GM12873 (cell line): ENCODE data around the gene WASHC4.

Source experiments
- TF ChIP-seq, protein P1 (sequence below): IDR thresholded peaks from 2 replicates; pipeline ENCODE4 v1.5.1; 2012; ENCODE audit warnings: low read depth, mild to moderate bottlenecking, moderate library complexity, low read length, control low read depth; ENCODE audit not compliant: insufficient read depth; ENCODE audit errors: missing control alignments

Gene WASHC4

GRCh38 chr12:105196090-105196489, 88.6 kb downstream of the WASHC4 start:
- TF ChIP-seq, protein P1, sequence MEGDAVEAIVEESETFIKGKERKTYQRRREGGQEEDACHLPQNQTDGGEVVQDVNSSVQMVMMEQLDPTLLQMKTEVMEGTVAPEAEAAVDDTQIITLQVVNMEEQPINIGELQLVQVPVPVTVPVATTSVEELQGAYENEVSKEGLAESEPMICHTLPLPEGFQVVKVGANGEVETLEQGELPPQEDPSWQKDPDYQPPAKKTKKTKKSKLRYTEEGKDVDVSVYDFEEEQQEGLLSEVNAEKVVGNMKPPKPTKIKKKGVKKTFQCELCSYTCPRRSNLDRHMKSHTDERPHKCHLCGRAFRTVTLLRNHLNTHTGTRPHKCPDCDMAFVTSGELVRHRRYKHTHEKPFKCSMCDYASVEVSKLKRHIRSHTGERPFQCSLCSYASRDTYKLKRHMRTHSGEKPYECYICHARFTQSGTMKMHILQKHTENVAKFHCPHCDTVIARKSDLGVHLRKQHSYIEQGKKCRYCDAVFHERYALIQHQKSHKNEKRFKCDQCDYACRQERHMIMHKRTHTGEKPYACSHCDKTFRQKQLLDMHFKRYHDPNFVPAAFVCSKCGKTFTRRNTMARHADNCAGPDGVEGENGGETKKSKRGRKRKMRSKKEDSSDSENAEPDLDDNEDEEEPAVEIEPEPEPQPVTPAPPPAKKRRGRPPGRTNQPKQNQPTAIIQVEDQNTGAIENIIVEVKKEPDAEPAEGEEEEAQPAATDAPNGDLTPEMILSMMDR, result no peak

DNA sequence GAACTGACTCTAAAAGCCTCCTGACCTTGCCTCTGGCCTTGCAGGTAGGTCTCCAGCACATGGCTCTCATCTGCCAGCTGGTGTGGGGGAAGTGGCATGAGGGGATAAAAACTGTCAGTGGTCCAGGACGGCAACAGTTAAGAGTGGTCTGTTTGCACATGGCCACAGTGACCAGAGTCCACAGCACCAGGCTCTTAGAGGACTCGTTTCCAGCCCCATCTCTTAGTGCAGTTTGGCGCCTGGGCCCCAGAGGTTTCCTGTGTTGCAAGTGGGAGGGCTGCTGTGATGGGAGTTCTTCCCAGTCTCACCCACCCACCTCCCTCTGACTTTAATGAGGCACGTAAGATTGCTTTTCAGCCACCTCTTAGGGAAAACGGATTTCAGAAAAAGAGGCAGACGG, 91.4 kb downstream of the WASHC4 start:
- TF ChIP-seq, protein P1, result no peak

DNA sequence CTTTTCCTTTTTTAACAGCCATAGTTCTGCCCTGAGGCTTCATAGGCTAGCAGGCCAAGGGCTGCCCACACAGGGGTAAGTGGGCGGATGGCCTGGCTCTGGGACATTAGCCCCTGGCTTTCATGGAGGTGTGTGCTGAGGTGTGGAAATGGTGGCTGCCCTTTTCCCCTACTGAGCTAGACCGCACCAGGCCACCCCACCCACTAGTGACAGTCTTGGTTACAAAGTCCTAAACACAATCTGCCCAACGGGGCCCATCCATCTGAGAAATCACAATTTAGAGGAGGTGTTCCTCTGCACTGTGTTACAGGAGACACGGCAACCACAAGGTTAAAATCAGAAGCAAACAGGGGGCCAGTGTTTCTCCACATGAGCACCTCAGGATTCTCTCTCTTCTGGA, 92.9 kb downstream of the WASHC4 start:
- TF ChIP-seq, protein P1, result no peak

- TF ChIP-seq, protein P1, result no peak
Measured at GRCh38 chr12:105201299-105201698, 93.8 kb downstream of the WASHC4 start.

DNA sequence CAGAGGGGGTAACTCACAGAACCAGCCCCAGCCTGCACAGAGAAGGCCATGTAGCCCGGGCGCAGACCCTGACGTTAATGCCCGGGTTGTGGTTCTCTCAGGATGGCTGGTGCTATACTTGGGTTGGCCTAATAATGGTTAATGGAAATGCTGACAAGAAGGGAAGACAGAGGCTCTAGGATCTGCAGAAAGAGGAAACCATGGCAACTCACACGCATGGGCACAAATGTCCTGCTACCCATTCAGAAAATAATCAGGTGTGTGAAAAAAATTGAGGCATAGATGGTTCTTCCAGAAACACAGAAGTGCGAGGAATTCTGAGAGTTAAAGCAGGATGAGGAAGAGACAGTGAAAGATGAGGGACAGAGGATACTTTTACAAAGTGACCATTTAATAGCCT, 94.7 kb downstream of the WASHC4 start:
- TF ChIP-seq, protein P1, result no peak

- TF ChIP-seq, protein P1, result no peak
Measured at GRCh38 chr12:105204127-105204526, 96.6 kb downstream of the WASHC4 start.

DNA sequence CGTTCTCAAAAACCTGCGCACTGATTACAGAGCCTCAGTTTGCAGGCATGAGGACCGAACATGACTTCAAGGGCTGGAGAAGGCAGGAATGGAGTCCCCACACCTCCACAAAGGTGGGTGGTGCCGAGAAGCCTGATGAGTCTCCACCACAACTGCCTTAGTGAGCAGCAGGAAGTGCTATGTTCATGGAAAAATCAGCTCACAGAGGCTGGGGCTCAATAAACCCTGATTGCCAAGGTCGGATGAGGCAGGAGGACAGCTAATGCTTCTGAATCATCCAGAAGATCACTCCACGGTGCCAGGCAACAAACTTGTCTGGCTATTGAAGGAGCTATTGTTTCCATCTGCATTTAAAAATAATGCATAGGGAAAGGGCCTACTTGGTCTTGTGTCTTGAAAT, 97.4 kb downstream of the WASHC4 start:
- TF ChIP-seq, protein P1, result no peak
